GM23338 (cell line): Measurements from ENCODE around the gene DIP2C. TPM values are rescaled to one million over a fixed set of nuclear protein-coding genes. Genes with fewer than 3 reads are reported as not detected.

ENCODE experiments used
- ATAC-seq: fragments of 200-7000 bp; cut with Tn5 transposase; 3 replicates; pipeline ENCODE4 v1.9.1; 2020
- DNase-seq: peaks from one replicate; pipeline ENCODE4 v3.0.0-alpha.2; 2015; ENCODE audit warnings: low spot score
- H2AFZ ChIP-seq: fragments of 200-600 bp; sonication (generic); 2 replicates; pipeline ENCODE4 v1.8.0; 2016; ENCODE audit warnings: antibody characterized with exemption, mild to moderate bottlenecking, moderate library complexity
- H3F3A ChIP-seq: fragments of 200-600 bp; sonication (generic); replicated peaks from 2 replicates; pipeline ENCODE4 v1.8.0; 2017; ENCODE audit warnings: antibody characterized with exemption, mixed run types, low read depth
- H3K27ac ChIP-seq: fragments of 200-600 bp; sonication (generic); 2 replicates; pipeline ENCODE4 v1.6.1; 2016; ENCODE audit warnings: low read depth
- H3K27me3 ChIP-seq: fragments of 200-600 bp; sonication (generic); 2 replicates; pipeline ENCODE4 v1.8.0; 2016; ENCODE audit warnings: mild to moderate bottlenecking, mixed run types, moderate library complexity; ENCODE audit not compliant: insufficient read depth
- H3K36me3 ChIP-seq: fragments of 200-600 bp; sonication (generic); 2 replicates; pipeline ENCODE4 v1.8.0; 2016; ENCODE audit warnings: mild to moderate bottlenecking; ENCODE audit not compliant: insufficient read depth
- H3K4me1 ChIP-seq: fragments of 200-600 bp; sonication (generic); 2 replicates; pipeline ENCODE4 v1.8.0; 2016; ENCODE audit warnings: mild to moderate bottlenecking, moderate library complexity; ENCODE audit not compliant: insufficient read depth
- H3K4me2 ChIP-seq: fragments of 200-600 bp; sonication (generic); 2 replicates; pipeline ENCODE4 v1.7.1; 2017; ENCODE audit warnings: mixed run types
- H3K4me3 ChIP-seq: fragments of 200-600 bp; sonication (generic); 2 replicates; pipeline ENCODE4 v1.6.1; 2016; ENCODE audit warnings: mixed run types
- H3K79me2 ChIP-seq: fragments of 200-600 bp; sonication (generic); replicated peaks from 2 replicates; pipeline ENCODE4 v1.8.0; 2017; ENCODE audit warnings: mild to moderate bottlenecking; ENCODE audit not compliant: insufficient read depth
- H3K9me2 ChIP-seq: fragments of 200-600 bp; sonication (generic); 2 replicates; pipeline ENCODE4 v1.8.0; 2017; ENCODE audit not compliant: insufficient read depth
- H4K20me1 ChIP-seq: fragments of 200-600 bp; sonication (generic); replicated peaks from 2 replicates; pipeline ENCODE4 v1.8.0; 2017; ENCODE audit warnings: mild to moderate bottlenecking; ENCODE audit not compliant: insufficient read depth
- H3K27ac Mint-ChIP-seq: 2 replicates; pipeline ENCODE4 v1.8.0; 2020; ENCODE audit warnings: inconsistent platforms, mild to moderate bottlenecking, moderate library complexity, mixed read lengths
- H3K27me3 Mint-ChIP-seq: 3 replicates; pipeline ENCODE4 v1.8.0; 2022; ENCODE audit warnings: low read depth, mild to moderate bottlenecking, moderate library complexity, mixed read lengths, inconsistent platforms; ENCODE audit not compliant: insufficient read depth, poor library complexity
- H3K36me3 Mint-ChIP-seq: 3 replicates; pipeline ENCODE4 v1.8.0; 2021; ENCODE audit warnings: low read depth, mild to moderate bottlenecking, inconsistent platforms, moderate library complexity, mixed read lengths
- H3K4me1 Mint-ChIP-seq: 3 replicates; pipeline ENCODE4 v1.8.0; 2020; ENCODE audit warnings: mild to moderate bottlenecking, inconsistent platforms, mixed read lengths
- H3K4me3 Mint-ChIP-seq: 3 replicates; pipeline ENCODE4 v1.8.0; 2021; ENCODE audit warnings: moderate library complexity, mild to moderate bottlenecking, inconsistent platforms, mixed read lengths
- H3K9me3 Mint-ChIP-seq: 3 replicates; pipeline ENCODE4 v1.8.0; 2020; ENCODE audit warnings: moderate library complexity, mild to moderate bottlenecking, inconsistent platforms, mixed read lengths
- CREB1 ChIP-seq: fragments of 250-450 bp; sonication (Bioruptor Pico); IDR thresholded peaks from 2 replicates; pipeline ENCODE4 v1.5.0; 2020; ENCODE audit warnings: low read depth, mild to moderate bottlenecking, moderate library complexity
- ETS1 ChIP-seq: IDR thresholded peaks from 2 replicates; pipeline ENCODE4 v1.6.1; 2016; ENCODE audit warnings: antibody characterized with exemption
- JUNB ChIP-seq: IDR thresholded peaks from one replicate; pipeline ENCODE4 v1.6.1; 2016; ENCODE audit warnings: antibody characterized with exemption; ENCODE audit not compliant: unreplicated experiment
- POLR2AphosphoS5 ChIP-seq: IDR thresholded peaks from 2 replicates; pipeline ENCODE4 v1.6.1; 2016; ENCODE audit warnings: antibody characterized with exemption, low read depth
- STAT1 ChIP-seq: IDR thresholded peaks from one replicate; pipeline ENCODE4 v1.6.1; 2016; ENCODE audit warnings: antibody characterized with exemption; ENCODE audit not compliant: unreplicated experiment
- ZNF114 ChIP-seq: fragments of 250-450 bp; sonication (Bioruptor Pico); IDR thresholded peaks from 2 replicates; pipeline ENCODE4 v1.5.0; 2020; ENCODE audit warnings: mild to moderate bottlenecking, moderate library complexity
- ZNF331 ChIP-seq: fragments of 250-450 bp; sonication (Bioruptor Pico); IDR thresholded peaks from 2 replicates; pipeline ENCODE4 v1.5.0; 2020; ENCODE audit warnings: low read depth, mild to moderate bottlenecking, moderate library complexity
- polyA plus RNA-seq: library from polyadenylated mRNA; unstranded; fragments of >200 nt; fragmentation: Nextera tagmentation; extraction: Ambion mirVana; gene quantifications from 2 replicates; pipeline ENCODE4 v1.2.1, GENCODE V29; 2016
- total RNA-seq: library from RNA; depleted of rRNA; stranded (reverse); fragments of >200 nt; shearing (Covaris generic); gene quantifications from 2 replicates; pipeline ENCODE4 v1.2.3, GENCODE V29; 2014
- TF ChIP-seq, protein P1 (sequence below): fragments of 250-450 bp; sonication (Bioruptor Pico); IDR thresholded peaks from 2 replicates; pipeline ENCODE4 v1.5.0; 2020; ENCODE audit warnings: mild to moderate bottlenecking, moderate library complexity
- TF ChIP-seq, protein P2 (sequence below), 2 experiments: fragments of 200-600 bp in 1 of 2; sonication (generic) in 1 of 2; conservative IDR thresholded peaks; 2 replicates each; pipeline versions ENCODE4 v1.5.1 to v1.6.1; 2016 to 2017; ENCODE audit warnings: antibody characterized with exemption in 2 of 2, low read depth in 2 of 2, mild to moderate bottlenecking in 2 of 2, moderate library complexity in 1 of 2
- TF ChIP-seq, protein P3 (sequence below): IDR thresholded peaks from one replicate; pipeline ENCODE4 v1.6.1; 2018; ENCODE audit warnings: antibody characterized with exemption; ENCODE audit not compliant: unreplicated experiment

Gene DIP2C
- total and polyA plus RNA-seq, 2 experiments from 2014 or later: 5.1 to 7.7 TPM

DNA sequence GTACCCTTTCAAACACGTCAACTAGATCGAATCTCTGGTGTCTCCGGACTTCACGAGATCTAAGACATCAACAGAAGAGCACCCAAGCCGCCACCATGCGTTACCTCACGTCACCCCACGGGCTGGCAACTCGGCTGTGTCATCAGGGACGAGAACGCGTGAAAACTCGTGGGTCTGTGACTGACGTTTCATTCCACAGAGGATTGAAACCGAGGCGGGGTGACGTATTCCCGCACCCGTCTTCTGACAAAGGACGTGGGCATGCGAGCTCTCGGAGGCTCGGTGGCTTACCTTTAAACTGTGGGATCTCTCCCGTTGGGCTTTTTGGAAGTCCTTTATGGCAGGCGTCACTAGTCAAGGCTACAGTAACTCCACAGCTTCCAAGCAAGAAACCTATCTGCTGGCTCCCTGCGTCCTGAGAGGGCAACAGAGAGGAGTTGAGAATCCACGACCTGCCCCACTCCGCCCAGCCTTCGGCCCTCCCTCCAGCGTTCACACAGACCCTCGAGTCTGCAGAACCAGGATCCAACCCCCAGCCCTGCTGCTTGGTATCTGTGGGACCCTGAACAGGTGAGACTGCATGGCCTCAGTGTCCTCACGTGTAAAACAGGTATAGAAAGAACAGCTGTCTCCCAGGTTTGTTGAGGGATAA is 298.9 kb downstream of the DIP2C start (continued):
- TF ChIP-seq, protein P1, sequence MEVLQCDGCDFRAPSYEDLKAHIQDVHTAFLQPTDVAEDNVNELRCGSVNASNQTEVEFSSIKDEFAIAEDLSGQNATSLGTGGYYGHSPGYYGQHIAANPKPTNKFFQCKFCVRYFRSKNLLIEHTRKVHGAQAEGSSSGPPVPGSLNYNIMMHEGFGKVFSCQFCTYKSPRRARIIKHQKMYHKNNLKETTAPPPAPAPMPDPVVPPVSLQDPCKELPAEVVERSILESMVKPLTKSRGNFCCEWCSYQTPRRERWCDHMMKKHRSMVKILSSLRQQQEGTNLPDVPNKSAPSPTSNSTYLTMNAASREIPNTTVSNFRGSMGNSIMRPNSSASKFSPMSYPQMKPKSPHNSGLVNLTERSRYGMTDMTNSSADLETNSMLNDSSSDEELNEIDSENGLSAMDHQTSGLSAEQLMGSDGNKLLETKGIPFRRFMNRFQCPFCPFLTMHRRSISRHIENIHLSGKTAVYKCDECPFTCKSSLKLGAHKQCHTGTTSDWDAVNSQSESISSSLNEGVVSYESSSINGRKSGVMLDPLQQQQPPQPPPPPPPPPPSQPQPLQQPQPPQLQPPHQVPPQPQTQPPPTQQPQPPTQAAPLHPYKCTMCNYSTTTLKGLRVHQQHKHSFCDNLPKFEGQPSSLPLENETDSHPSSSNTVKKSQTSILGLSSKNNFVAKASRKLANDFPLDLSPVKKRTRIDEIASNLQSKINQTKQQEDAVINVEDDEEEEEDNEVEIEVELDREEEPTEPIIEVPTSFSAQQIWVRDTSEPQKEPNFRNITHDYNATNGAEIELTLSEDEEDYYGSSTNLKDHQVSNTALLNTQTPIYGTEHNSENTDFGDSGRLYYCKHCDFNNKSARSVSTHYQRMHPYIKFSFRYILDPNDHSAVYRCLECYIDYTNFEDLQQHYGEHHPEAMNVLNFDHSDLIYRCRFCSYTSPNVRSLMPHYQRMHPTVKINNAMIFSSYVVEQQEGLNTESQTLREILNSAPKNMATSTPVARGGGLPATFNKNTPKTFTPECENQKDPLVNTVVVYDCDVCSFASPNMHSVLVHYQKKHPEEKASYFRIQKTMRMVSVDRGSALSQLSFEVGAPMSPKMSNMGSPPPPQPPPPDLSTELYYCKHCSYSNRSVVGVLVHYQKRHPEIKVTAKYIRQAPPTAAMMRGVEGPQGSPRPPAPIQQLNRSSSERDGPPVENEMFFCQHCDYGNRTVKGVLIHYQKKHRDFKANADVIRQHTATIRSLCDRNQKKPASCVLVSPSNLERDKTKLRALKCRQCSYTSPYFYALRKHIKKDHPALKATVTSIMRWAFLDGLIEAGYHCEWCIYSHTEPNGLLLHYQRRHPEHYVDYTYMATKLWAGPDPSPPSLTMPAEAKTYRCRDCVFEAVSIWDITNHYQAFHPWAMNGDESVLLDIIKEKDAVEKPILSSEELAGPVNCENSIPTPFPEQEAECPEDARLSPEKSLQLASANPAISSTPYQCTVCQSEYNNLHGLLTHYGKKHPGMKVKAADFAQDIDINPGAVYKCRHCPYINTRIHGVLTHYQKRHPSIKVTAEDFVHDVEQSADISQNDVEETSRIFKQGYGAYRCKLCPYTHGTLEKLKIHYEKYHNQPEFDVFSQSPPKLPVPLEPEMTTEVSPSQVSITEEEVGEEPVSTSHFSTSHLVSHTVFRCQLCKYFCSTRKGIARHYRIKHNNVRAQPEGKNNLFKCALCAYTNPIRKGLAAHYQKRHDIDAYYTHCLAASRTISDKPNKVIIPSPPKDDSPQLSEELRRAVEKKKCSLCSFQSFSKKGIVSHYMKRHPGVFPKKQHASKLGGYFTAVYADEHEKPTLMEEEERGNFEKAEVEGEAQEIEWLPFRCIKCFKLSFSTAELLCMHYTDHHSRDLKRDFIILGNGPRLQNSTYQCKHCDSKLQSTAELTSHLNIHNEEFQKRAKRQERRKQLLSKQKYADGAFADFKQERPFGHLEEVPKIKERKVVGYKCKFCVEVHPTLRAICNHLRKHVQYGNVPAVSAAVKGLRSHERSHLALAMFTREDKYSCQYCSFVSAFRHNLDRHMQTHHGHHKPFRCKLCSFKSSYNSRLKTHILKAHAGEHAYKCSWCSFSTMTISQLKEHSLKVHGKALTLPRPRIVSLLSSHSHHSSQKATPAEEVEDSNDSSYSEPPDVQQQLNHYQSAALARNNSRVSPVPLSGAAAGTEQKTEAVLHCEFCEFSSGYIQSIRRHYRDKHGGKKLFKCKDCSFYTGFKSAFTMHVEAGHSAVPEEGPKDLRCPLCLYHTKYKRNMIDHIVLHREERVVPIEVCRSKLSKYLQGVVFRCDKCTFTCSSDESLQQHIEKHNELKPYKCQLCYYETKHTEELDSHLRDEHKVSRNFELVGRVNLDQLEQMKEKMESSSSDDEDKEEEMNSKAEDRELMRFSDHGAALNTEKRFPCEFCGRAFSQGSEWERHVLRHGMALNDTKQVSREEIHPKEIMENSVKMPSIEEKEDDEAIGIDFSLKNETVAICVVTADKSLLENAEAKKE: no peak
- TF ChIP-seq CREB1 (CRISPR knock-in tag) (no peak), ZNF114 (no peak), ETS1 (no peak), ZNF331 (CRISPR knock-in tag) (no peak), STAT1 (no peak), POLR2AphosphoS5 (no peak), JUNB (no peak)

GRCh38 chr10:389836-390448 is 299.5 kb downstream of the DIP2C start:
- H3K79me2 ChIP-seq: no peaks in the 10 kb centered on the region
- H3K27me3 ChIP-seq: no peaks in the 10 kb centered on the region
- Mint-ChIP-seq H3K27me3 (peaks cover 10% of the 10 kb centered on the region), H3K4me3 (no peak overlapping the region), H3K9me3 (no peaks in the 10 kb centered on the region), H3K4me1 (peaks cover 10% of the 10 kb centered on the region), H3K27ac (no peak overlapping the region), H3K36me3 (no peaks in the 10 kb centered on the region; the same call in 2 of the 3 replicates)
- H3K4me1 ChIP-seq: no peaks in the 10 kb centered on the region
- H3K4me2 ChIP-seq: no peak overlapping the region
- no peaks in the 10 kb centered on the region for H4K20me1 ChIP-seq
- no peak for DNase-seq
- H3K9me2 ChIP-seq: no peaks in the 10 kb centered on the region
- ATAC-seq: no peak
- no peaks in the 10 kb centered on the region for H3F3A ChIP-seq
- no peak overlapping the region for H3K4me3 ChIP-seq
- H3K36me3 ChIP-seq: no peaks in the 10 kb centered on the region
- H2AFZ ChIP-seq: no peak overlapping the region
- no peak overlapping the region for H3K27ac ChIP-seq
- TF ChIP-seq, protein P2, sequence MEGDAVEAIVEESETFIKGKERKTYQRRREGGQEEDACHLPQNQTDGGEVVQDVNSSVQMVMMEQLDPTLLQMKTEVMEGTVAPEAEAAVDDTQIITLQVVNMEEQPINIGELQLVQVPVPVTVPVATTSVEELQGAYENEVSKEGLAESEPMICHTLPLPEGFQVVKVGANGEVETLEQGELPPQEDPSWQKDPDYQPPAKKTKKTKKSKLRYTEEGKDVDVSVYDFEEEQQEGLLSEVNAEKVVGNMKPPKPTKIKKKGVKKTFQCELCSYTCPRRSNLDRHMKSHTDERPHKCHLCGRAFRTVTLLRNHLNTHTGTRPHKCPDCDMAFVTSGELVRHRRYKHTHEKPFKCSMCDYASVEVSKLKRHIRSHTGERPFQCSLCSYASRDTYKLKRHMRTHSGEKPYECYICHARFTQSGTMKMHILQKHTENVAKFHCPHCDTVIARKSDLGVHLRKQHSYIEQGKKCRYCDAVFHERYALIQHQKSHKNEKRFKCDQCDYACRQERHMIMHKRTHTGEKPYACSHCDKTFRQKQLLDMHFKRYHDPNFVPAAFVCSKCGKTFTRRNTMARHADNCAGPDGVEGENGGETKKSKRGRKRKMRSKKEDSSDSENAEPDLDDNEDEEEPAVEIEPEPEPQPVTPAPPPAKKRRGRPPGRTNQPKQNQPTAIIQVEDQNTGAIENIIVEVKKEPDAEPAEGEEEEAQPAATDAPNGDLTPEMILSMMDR (conservative IDR thresholded peaks at IDR 0.05; ENCODE audit: low read depth in 2 of 2): no peak
- no peak for TF ChIP-seq ETS1
- TF ChIP-seq, protein P3, sequence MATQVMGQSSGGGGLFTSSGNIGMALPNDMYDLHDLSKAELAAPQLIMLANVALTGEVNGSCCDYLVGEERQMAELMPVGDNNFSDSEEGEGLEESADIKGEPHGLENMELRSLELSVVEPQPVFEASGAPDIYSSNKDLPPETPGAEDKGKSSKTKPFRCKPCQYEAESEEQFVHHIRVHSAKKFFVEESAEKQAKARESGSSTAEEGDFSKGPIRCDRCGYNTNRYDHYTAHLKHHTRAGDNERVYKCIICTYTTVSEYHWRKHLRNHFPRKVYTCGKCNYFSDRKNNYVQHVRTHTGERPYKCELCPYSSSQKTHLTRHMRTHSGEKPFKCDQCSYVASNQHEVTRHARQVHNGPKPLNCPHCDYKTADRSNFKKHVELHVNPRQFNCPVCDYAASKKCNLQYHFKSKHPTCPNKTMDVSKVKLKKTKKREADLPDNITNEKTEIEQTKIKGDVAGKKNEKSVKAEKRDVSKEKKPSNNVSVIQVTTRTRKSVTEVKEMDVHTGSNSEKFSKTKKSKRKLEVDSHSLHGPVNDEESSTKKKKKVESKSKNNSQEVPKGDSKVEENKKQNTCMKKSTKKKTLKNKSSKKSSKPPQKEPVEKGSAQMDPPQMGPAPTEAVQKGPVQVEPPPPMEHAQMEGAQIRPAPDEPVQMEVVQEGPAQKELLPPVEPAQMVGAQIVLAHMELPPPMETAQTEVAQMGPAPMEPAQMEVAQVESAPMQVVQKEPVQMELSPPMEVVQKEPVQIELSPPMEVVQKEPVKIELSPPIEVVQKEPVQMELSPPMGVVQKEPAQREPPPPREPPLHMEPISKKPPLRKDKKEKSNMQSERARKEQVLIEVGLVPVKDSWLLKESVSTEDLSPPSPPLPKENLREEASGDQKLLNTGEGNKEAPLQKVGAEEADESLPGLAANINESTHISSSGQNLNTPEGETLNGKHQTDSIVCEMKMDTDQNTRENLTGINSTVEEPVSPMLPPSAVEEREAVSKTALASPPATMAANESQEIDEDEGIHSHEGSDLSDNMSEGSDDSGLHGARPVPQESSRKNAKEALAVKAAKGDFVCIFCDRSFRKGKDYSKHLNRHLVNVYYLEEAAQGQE: no peak
- TF ChIP-seq JUNB: no peak
- TF ChIP-seq STAT1: no peak
- no peak for TF ChIP-seq CREB1 (CRISPR knock-in tag)
